GM18526 (cell line): ENCODE measurements around the gene MAP3K5.

Experiments used
- POLR2A ChIP-seq: IDR thresholded peaks from 3 replicates; pipeline ENCODE4 v1.6.1; 2011; ENCODE audit not compliant: insufficient read length; ENCODE audit errors: extremely low read depth

MAP3K5 gene

GRCh38 chr6:136798044-136798443 lies 5.8 kb upstream of the MAP3K5 start:
- no peak for TF ChIP-seq POLR2A

- TF ChIP-seq POLR2A: no peak
These were observed 3.7 kb upstream of the MAP3K5 start for GRCh38 chr6:136795996-136796395.

DNA sequence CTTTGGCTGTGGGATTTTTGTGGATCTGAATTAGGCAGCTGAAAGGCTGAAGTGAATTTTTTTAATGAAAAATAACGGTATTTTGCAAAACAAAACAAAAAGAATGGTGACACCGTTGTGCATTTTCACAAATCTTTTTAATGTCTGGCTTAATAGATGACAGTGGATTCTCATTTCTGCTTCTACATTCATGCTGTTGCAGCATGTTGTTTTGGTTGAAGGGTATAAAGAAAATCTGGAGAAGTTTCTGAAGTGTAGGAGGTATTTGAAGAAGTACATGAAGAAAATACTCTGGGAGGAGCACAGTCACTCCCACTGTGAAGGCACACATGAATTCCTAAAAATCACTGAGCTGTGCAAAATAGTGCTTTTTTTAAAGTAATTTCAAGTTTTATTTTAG lies 3.1 kb upstream of the MAP3K5 start:
- no peak for TF ChIP-seq POLR2A

DNA sequence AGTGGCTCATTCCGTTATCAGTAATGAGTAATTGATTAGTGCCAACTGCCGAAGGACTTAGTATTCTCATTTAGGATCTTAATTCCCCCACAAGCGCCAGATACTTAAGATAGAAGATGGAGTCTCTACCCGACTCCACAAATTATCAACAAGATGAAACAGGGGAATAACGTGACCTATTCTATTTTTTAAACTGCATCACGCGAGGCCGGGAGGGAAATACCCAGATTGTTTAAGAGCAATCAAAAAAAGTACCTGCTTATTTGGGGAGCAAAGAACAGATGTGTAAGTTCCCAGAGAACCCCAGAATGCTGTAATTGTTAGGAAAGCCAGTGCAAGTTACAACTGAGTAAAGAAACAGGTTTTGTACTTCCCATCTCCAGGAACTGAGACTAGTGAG lies 1.1 kb upstream of the MAP3K5 start:
- no peak for TF ChIP-seq POLR2A

- TF ChIP-seq POLR2A: no peak
These were observed 225 bp downstream of the MAP3K5 start for GRCh38 chr6:136792095-136792409.

- peak; percentile 74 for TF ChIP-seq POLR2A
These were observed 782 bp downstream of the MAP3K5 start for GRCh38 chr6:136791296-136792094.

- no peak for TF ChIP-seq POLR2A
These were observed 1.6 kb downstream of the MAP3K5 start for GRCh38 chr6:136790411-136791295.

- no peak for TF ChIP-seq POLR2A
These were observed 4.0 kb downstream of the MAP3K5 start for GRCh38 chr6:136788069-136788902.

DNA sequence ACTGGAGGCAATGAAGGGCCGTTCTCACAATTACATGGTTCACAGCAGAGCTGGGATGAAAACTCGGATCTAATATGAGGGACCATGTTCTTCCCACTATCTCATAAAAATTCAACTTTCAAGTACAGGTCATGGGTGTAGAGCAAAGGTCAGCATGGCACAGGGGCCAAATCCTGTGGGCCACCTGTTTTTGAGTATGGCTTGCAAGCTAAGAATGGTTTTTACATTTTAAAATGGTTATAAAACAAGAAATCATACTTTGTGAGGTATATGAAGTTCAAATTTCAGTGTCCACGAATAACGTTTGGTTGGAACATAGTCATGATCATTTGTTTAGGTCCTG lies 4.6 kb downstream of the MAP3K5 start:
- TF ChIP-seq POLR2A: no peak

- no peak for TF ChIP-seq POLR2A
These were observed 5.6 kb downstream of the MAP3K5 start for GRCh38 chr6:136786658-136787057.

DNA sequence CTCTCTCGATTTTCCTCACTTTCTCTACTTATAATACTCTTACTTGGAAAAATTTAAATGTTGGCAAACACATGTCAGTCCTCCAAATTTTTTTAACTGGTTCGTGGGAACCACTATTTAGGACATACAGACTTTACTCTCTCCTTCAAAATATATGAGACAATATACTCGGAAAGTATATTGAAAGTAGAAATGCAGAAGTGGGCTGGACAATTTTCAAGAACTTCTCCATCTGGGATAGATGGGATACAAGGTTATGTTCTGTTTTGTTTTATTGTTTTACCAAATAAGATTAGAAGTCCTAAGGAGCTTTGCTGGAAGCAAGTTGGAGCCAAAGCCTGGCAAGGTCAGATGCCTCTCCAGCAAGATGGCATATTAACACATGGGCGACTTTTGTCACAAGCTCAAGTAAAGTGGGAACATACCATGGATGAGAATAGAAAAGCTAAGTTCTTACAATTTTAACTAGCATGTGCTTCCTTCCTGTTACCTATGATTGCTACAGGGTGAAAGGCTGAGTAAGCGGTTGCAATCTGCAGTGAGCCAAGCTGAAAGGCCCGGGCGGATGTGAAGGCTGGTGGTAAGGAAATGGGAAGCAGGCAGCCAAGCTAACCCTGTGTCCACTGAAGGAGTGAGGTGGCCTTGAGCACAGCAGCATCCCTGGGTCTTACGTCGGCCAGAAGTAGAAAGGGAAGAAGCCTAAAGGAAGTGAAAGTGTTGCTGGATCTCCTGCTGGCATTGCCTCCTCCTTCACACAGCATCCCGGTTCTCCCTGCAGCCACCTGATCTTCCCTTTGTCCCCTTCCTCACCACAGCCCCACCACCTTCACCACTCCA lies 7.1 kb downstream of the MAP3K5 start:
- TF ChIP-seq POLR2A: peak; percentile 36

DNA sequence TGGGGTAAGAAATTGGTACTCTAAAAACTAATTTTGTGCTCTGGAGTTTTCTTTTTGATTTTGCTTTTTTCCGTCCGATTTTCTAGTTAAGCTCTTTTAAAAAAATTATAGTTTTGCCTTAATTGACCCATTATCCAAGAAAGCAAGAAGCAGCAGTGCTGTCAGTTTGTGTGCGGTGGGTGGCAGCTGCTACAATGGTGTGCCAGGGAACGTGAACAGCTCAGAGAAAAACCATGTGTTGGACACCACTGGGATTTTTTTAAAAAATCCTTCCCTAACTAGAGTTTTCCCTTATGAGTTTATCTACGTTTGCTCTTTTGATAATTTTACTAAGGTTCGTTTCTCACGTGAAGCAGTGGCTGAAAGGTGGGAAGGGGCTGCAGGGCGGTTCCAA lies 8.0 kb downstream of the MAP3K5 start:
- TF ChIP-seq POLR2A: no peak

- peak; percentile 36 for TF ChIP-seq POLR2A
These were observed 8.6 kb downstream of the MAP3K5 start for GRCh38 chr6:136783495-136784270.

DNA sequence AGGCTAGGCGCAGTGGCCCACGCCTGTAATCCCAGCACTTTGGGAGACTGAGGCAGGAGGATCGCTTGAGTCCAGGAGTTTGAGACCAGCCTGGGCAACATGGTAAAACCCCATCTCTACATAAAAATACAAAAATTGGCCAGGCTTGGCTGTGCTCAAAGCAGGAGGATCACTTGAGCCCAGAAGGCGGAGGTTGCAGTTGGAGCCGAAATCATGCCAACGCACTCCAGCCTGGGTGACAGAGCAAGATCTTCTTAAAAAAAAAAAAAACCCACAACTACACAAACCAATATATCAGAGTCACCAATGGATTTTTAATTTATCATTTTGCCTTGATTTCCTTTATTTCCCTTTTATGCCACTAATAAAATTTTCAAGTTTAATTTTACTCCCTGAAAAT lies 9.3 kb downstream of the MAP3K5 start:
- no peak for TF ChIP-seq POLR2A
